Lung (tissue), 12 donors: ENCODE measurements around the gene LINC00305. TPM values are rescaled to one million over a fixed set of nuclear protein-coding genes. Genes with fewer than 3 reads are reported as not detected.

Experiments used
- ATAC-seq: fragments of 200-7000 bp; cut with Tn5 transposase; one replicate; pipeline ENCODE4 v1.9.1; 2020; ENCODE audit warnings: moderate number of reproducible peaks; ENCODE audit not compliant: insufficient read depth, low FRiP score
- DNase-seq, 3 donors: peaks; one replicate each; pipeline ENCODE4 v3.0.0-alpha.2; 2013 to 2017
- H3K27ac ChIP-seq, 2 donors: one replicate each; pipeline ENCODE4 v1.5.1; 2013; ENCODE audit warnings: mild to moderate bottlenecking in 2 of 2, moderate library complexity in 2 of 2, control low read depth in 1 of 2, inconsistent platforms in 1 of 2, low read depth in 1 of 2, low read length in 1 of 2
- H3K27me3 ChIP-seq, 3 donors: one replicate each; pipeline ENCODE4 v1.5.1; 2013; ENCODE audit warnings: low read length in 2 of 3; ENCODE audit not compliant: control insufficient read depth in 3 of 3, insufficient read depth in 3 of 3
- H3K36me3 ChIP-seq, 4 donors: one replicate each; pipeline ENCODE4 v1.5.1; 2013; ENCODE audit warnings: low read length in 4 of 4, mild to moderate bottlenecking in 1 of 4, moderate library complexity in 1 of 4; ENCODE audit not compliant: control insufficient read depth in 4 of 4, insufficient read depth in 4 of 4
- H3K4me1 ChIP-seq, 5 donors: one replicate each; pipeline ENCODE4 v1.5.1; 2013; ENCODE audit warnings: low read length in 5 of 5, mild to moderate bottlenecking in 2 of 5, moderate library complexity in 1 of 5; ENCODE audit not compliant: control insufficient read depth in 5 of 5, insufficient read depth in 5 of 5
- H3K4me3 ChIP-seq: one replicate; pipeline ENCODE4 v1.5.1; 2013; ENCODE audit warnings: mild to moderate bottlenecking, control low read depth, moderate library complexity
- H3K9ac ChIP-seq, 2 donors: one replicate each; pipeline ENCODE4 v1.5.1; 2013; ENCODE audit warnings: low read length in 2 of 2, control low read depth in 1 of 2; ENCODE audit not compliant: insufficient read depth in 1 of 2
- H3K9me3 ChIP-seq, 4 donors: one replicate each; pipeline ENCODE4 v1.5.1; 2013; ENCODE audit warnings: low read length in 3 of 4, mild to moderate bottlenecking in 1 of 4, moderate library complexity in 1 of 4; ENCODE audit not compliant: control insufficient read depth in 4 of 4, insufficient read depth in 3 of 4
- WGBS, 2 donors: extraction: QIAGEN DNeasy Blood & Tissue Kit; methylation state at CpG; one replicate each; pipeline ENCODE4 v1.1.7; 2013; 5-methylcytosine and 5-hydroxymethylcytosine counted together
- polyA plus RNA-seq, 2 donors: library from polyadenylated mRNA; stranded (reverse); fragments of 200-250 nt; gene quantifications; one replicate each; pipeline ENCODE4 v1.2.1, GENCODE V29; 2013
- total RNA-seq, 2 donors: library from RNA; depleted of rRNA in 1 of 2; stranded (reverse); fragments of >200 nt in 1 of 2; gene quantifications; one replicate each; pipeline ENCODE4 v1.2.1, GENCODE V29; 2014 to 2021
- TF ChIP-seq, protein P1 (sequence below): IDR thresholded peaks from 2 replicates; pipeline ENCODE4 v1.5.1; 2012; ENCODE audit warnings: mild to moderate bottlenecking; ENCODE audit errors: control extremely low read depth, extremely low read depth
- donor health status: control.
- donor health status: control.
- donor health status: Bipolar disorder and iron deficiency.
- donor health status: healthy.
- donor health status: DM: yes; HTN: yes; CAD: no.

Gene LINC00305
- total and polyA plus RNA-seq, 4 donors = 0.44 TPM; not detected in 3

DNA sequence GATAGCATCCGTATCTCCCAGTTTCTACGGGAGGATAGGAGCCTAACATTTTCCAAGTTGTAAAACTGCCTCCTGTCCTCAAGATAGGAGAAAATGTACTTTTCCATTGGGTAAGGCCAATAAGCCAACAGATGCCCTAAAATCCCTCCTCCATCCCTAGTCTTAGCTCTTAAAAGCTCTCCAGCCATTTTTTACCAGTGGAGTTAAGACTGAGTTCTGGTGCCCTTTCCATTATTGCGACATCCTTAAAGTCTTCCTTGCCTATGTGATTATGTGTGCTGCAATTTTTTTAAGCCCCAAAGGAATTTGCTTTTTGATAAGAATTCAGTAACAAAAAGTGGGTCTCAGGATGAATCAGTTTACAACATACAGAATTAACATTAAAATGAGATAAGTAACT, 33.0 kb downstream of the LINC00305 start:
- TF ChIP-seq, protein P1, sequence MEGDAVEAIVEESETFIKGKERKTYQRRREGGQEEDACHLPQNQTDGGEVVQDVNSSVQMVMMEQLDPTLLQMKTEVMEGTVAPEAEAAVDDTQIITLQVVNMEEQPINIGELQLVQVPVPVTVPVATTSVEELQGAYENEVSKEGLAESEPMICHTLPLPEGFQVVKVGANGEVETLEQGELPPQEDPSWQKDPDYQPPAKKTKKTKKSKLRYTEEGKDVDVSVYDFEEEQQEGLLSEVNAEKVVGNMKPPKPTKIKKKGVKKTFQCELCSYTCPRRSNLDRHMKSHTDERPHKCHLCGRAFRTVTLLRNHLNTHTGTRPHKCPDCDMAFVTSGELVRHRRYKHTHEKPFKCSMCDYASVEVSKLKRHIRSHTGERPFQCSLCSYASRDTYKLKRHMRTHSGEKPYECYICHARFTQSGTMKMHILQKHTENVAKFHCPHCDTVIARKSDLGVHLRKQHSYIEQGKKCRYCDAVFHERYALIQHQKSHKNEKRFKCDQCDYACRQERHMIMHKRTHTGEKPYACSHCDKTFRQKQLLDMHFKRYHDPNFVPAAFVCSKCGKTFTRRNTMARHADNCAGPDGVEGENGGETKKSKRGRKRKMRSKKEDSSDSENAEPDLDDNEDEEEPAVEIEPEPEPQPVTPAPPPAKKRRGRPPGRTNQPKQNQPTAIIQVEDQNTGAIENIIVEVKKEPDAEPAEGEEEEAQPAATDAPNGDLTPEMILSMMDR = no peak
- no peak overlapping the region for H3K27ac ChIP-seq
- H3K4me3 ChIP-seq = no peak overlapping the region
- no peaks in the 10 kb centered on the region for H3K27me3 ChIP-seq
- peak in 1 of 3 donors; percentile 28 for DNase-seq
- H3K9ac ChIP-seq = no peak overlapping the region
- H3K9me3 ChIP-seq = no peaks in the 10 kb centered on the region
- H3K36me3 ChIP-seq = no peaks in the 10 kb centered on the region
- no peak for ATAC-seq
- no peaks in the 10 kb centered on the region for H3K4me1 ChIP-seq
- 60 to 79% methylated on average over 3 of the region's 3 CpGs for WGBS, 2 donors

GRCh38 chr18:64111950-64112349, 36.9 kb downstream of the LINC00305 start:
- ATAC-seq = no peak
- whole genome bisulfite sequencing, 2 donors = 65 to 77% methylated on average over 9 of the region's 9 CpGs
- Histone ChIP-seq H3K36me3 (no peaks in the 10 kb centered on the region), H3K4me3 (no peak overlapping the region), H3K27me3 (no peaks in the 10 kb centered on the region), H3K9me3 (no peaks in the 10 kb centered on the region), H3K9ac (no peak overlapping the region), H3K4me1 (no peaks in the 10 kb centered on the region), H3K27ac (no peak overlapping the region)
- DNase-seq = no peak
- TF ChIP-seq, protein P1 = no peak

DNA sequence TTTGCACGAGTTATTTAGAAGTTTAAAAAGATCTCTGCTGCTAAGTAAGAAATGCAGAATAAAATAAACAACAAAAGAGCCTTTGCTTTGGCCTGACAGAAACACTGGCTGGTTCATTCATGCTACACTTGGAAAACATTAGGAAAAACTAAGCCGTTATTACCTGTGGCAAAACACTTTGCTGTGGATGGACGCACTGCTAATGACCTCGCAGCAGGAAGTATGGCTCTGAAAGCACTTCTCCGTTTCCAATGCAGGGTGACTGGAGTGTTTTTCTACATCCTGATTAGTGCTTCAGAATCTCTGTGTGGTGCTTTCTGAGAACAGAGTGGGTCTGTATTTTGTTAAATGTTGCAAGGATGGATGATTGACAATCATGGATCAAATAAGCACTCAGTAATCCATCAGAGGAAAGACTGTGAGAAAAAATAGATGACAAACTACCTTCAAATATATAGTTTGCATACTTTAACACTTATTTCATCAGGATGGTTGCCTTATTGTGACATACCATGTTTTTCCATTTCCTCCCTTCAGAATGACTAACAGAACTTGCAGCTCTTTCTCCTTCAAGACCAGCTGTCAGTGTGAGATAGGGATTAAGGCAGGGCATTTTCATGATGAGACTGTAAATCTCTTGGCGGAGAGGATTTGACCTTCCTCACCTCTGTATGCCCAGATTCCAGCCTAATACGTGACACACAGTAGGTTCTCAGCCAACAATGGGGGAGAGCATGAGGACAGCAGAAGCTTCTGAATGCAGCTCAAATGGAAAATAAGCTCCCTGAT, 38.0 kb downstream of the LINC00305 start:
- Histone ChIP-seq H3K9me3 (no peaks in the 10 kb centered on the region), H3K27me3 (no peaks in the 10 kb centered on the region), H3K27ac (no peak overlapping the region), H3K36me3 (no peaks in the 10 kb centered on the region), H3K4me3 (no peak overlapping the region), H3K9ac (no peak overlapping the region), H3K4me1 (no peaks in the 10 kb centered on the region)
- DNase-seq (no peak), ATAC-seq (no peak)
- WGBS, 2 donors = 39 to 44% methylated on average over 7 of the region's 7 CpGs
- TF ChIP-seq, protein P1 = no peak
